Measurements from ENCODE around the gene CLDN9.

The CLDN9 gene, protein sequence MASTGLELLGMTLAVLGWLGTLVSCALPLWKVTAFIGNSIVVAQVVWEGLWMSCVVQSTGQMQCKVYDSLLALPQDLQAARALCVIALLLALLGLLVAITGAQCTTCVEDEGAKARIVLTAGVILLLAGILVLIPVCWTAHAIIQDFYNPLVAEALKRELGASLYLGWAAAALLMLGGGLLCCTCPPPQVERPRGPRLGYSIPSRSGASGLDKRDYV

DNA sequence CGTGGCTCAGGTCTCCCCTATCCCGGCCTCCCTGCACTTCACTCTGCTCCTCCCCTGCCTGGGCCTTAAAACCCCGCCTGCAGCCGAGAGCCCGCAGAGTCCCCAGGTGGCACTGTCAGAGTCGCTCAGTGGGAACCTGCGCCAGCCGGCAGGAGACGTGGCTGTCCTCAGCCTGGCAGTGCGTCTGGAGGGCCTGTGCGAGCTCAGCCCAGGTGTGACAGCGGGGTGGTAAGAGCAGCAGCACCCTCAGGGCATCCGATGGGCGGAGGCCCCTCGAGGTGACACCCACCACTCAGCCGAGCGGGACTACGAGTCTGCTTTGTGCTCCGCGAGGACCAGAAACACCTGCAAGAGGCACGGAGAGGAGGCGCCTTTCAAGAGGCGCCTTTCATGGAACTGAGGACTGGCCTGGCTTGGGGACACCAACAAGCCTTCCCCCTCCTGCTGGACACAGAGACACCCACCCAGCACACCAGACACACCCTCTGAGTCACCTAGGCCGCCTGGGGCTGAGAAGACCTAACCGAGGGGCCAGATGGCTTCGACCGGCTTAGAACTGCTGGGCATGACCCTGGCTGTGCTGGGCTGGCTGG, at the start of gene CLDN9:
CLDN9 (plus strand) TSS at position 96 of the 593 bp plus-strand sequence; CDS start at position 536, 440 bp downstream.
- no peak for FAIRE-seq

DNA sequence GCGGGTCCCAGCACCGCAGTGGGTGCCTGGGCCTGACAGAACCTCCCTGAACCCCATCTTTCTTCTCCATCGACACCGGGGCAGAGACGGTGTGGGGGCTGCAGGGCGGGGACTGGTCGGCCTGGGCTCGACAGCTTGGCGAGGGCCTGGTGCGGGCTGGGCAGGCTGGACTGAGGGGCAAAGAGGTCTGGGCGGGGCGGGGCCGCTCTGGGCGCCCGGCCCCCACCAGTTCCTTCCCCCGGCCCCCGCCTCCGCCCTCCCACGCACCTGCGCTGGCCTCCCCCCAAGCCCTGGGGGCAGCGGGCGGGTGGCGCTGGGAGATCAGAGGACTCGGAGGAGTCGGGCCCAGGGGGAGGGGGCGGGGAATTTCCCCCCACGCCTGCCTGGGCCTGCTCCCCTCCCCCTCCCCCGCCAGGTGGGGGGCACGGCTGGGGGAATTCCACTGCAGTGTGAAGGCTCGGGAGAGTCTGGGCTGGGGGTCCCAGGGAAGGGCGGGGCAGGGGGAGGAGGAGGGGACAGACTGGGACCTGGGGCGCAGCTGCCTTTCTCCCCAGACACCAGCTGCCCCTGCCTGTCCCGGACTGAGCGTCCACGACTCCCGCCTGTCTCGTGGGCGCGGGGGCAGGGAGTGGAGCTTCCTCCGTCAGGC, 49.5 kb upstream of the CLDN9 start:
- FAIRE-seq, result no peak

DNA sequence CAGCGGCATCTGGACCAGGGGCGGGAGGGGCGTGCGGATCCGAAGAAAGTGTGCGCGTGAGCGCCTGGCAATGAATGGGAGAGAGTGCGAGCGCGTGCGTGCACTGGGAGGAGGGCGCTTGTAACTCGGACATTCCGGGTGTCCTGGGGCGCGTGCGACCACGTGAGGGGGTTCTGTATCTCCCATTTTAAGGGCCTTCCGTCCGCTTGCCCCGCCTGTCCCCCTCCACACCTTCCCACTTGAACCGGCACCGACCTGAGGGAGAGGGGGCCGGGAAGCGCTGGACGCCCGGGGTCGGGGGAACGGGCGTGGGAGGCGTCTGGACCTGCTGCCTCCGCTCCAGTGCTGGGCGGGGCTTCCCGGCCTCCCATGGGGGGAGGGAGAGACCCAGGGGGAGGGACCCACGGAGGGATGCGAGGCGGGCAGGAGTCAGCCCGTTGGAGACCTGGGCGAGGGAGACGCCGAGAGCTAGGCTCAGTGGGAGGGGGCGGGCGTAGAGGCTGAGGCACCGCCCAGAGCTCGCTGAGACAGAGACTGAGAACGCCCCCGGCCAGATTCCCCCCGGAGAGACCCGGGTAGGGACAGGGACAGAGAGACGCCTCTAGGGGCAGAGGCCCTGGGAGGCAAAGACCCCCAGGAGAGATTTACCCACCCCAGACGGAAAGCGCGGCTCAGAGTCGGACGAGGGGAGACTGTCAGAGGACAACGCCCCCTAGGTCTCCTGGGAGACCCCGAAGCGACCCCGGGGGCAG, 48.8 kb upstream of the CLDN9 start, which contains the start of gene KREMEN2:
KREMEN2 (plus strand) TSS at position 553 of the 752 bp plus-strand sequence. CDS start 246 bp downstream, outside the sequence.
- FAIRE-seq, result no peak

DNA sequence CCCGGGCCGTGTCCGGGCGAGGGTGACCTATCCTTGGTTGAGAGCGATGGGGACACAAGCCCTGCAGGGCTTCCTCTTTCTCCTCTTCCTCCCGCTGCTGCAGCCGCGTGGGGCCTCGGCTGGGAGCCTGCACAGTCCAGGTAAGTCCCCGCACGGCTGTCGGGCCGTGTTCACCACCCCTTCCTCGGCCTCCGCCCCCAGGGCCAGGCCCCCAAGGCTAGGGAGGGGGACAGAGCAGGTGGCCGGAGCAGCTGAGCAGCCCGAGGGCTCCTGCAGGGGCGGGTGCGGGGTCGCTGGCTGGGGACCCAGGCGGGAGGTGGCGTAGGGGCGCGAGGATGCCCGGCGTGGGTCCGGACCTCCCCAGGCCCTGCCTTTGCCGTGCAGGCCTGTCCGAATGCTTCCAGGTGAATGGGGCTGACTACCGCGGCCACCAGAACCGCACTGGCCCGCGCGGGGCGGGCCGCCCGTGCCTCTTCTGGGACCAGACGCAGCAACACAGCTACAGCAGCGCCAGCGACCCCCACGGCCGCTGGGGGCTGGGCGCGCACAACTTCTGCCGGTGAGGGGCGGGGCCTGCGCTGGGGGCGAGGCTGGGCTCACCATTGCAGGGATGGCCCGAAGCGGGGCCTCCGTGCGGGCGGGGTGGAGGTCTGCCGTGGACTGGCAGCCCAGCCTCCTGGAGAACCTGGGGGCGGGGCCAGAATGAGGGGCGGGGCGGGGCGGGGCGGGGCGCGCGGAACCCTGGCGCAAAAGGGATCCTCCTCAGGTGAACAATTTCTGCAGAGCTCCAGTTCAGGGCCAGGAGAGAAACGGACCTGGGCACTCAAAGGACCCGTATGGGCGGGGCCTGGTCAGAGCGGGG, 48.0 kb upstream of the CLDN9 start:
- no peak for FAIRE-seq

DNA sequence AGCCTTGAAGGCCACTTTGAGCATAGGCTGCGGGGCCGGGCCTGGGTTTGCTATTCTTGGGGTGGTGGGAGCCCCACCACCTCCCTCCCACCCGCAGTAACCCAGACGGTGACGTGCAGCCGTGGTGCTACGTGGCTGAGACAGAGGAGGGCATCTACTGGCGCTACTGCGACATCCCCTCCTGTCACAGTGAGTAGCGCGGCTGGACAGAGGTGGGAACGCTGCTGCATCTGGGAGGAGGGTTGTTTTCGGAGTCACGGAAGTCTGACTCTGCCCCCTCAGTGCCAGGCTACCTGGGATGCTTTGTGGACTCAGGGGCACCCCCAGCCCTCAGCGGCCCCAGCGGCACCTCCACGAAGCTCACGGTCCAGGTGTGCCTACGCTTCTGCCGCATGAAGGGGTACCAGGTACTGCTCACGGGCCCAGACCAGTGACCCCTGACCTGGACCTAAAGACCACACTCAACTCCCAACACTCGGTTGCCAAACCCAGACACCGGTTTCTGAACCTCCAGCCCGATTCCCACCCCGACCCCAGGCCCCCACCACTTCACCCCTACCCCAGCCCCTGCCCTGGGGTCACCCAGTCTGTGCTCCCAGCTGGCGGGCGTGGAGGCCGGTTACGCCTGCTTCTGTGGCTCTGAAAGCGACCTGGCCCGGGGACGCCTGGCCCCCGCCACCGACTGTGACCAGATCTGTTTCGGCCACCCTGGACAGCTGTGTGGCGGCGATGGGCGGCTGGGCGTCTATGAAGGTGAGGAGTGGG, 46.5 kb upstream of the CLDN9 start:
- no peak for FAIRE-seq

DNA sequence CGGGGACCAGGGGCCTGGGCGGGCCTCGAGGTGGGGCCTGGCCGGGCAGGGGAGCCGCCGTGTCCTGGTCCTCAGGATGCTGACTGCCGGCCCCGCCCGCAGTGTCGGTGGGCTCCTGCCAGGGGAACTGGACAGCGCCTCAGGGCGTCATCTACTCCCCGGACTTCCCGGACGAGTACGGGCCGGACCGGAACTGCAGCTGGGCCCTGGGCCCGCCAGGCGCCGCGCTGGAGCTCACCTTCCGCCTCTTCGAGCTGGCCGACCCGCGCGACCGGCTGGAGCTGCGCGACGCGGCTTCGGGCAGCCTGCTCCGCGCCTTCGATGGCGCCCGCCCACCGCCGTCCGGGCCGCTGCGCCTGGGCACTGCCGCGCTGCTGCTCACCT, 45.9 kb upstream of the CLDN9 start:
- no peak for FAIRE-seq

DNA sequence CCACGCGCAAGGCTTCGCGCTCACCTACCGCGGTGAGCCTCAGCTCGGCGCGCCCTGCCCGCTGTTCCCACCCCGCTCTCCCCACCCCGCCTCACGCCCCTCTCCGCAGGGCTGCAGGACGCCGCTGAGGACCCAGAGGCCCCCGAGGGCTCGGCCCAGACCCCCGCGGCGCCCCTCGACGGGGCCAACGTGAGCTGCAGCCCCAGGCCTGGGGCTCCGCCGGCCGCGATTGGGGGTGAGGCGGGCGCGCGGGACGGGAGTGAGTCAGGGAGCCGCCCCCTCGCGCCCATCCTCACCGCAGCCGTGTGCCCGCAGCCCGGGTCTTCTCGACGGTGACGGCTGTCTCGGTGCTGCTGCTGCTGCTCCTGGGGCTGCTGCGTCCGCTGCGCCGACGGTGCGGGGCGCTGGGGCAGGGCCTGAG, 45.5 kb upstream of the CLDN9 start:
- FAIRE-seq, result no peak

DNA sequence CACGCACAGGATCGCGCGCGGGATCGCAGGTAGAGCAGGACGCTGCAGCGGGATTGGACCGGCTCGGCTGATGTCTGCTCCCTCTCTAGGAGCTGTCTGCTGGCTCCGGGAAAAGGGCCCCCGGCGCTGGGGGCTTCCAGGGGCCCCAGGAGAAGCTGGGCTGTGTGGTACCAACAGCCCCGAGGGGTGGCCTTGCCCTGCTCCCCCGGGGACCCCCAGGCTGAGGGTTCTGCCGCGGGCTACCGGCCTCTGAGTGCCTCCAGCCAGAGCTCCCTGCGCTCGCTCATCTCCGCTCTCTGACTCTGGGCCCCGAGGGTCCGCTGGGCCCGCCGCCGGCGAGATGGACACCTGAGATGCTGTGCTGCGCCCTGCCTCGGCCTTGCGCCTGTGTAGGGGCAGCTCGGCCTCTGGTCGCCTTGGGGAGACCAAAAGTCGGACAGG, 45.0 kb upstream of the CLDN9 start:
- FAIRE-seq, result no peak

DNA sequence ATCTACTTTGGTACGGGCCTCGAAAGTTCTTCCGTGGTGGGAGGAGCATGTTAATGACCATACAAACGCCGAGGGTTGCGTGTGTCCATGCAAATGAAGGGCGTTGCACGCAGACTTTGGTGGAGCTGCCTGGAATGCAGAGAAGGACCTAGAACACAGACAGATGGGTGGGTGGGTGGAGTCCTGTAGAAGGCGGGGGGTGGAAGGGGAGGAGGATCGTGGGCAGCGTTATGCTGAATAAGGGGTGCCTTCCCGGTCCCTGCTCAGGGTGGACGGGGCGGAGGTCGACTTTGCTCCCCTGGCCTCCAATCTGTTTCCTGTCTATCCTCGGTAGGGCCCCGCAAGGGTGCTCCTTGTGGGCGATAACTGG, 44.4 kb upstream of the CLDN9 start:
- no peak for FAIRE-seq

DNA sequence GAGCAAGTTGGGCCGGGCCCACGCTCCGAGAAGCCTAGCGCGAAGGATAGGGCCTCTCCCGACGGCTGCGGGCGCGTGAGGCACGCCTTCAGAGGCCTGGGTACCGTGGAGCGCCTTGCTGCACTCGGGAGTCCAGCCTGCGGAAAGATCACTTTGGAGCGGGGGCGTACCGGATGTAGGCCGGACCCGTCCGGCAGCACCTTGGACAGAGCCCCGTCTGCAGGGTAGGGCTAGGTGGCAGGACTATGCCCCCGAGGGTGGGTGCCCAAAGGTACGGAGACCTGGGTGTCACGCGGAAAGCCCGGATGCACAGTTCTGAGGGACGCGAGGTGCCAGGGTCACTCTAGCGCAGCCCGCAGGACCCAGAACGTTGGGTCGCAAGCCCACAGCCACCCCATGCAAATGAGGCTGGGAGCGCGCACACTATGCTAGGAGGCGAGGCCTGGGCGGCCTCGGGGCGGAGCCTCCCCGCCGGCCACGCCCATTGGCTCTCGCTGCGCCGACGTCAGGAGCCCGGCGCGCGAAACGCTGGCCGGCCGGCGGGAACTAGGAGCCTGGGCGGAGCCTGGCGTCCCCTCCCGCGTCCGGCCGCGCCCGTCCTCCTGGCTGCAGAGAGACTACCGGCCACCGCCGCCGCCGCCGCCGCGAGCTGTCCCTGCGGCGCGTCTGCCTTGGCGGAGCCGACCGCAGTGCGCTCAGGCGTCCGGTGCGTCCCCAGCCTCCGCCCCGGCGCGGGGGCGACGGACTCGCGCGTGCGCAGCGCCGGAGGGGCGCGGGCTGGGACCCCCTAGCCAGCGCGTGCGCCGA, 43.8 kb upstream of the CLDN9 start, which contains the start of gene PAQR4:
PAQR4 (plus strand) TSS at position 611 of the 807 bp plus-strand sequence. CDS start 327 bp downstream, outside the sequence.
- no peak for FAIRE-seq

DNA sequence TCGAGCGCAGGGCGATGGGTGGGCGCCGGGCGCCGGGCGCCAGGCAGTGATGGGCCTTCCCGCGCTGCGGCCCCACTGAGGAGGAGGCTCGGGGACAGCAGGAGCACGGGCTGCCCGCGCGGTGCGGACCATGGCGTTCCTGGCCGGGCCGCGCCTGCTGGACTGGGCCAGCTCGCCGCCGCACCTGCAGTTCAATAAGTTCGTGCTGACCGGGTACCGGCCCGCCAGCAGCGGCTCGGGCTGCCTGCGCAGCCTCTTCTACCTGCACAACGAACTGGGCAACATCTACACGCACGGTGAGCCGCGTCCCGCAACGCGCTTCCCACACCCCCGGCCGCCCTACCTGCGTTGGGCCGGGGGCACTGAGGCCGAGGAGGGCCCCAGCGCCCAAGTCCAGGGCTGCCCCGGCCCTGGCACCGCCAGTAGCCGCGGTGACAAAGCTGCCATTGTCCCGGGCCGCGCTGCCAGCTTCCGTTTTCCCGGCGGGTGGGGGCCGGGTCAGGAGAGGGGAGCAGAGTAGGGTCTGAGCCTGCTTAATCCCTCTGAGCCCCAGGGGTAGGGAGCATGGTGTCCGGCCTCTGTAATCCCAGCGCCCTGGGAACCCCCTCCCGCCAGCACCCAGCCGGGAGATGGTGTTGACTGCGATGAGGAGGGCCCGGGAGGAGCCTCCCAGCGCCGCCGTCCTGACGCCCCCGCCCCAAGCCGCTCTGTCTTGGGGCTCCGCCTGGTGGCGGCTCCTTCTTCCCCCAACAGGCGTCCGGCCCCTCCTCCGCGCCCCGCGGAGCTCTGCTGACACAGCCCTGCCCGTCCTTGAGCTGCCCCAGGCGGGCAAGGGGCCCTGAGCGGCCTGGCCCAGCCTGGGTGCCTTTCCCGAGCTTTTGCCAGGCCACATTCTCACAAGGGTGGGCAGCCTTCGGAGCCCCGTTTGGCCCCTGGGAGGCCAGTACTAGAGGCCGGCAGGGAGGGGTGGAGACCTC, 42.9 kb upstream of the CLDN9 start:
- FAIRE-seq, result no peak

DNA sequence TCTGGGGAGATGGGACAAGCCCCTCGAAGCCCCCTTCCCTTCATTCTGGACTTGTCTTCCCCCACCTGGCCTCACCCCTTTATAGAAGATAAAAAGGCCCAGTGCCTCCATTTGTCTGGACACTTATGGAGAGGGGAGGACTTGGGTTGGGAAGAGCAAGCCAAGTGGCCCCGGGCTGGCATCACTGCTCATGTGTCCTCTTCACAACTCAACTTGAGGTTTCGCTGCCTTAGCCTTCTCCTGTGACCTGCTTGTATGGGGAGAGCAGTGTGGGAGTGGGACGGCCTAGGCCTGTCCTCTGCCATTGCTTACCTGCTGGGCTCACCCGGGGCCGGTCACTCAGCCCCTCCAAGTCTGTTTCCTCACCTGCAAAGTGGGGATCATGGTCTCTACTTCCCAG, 42.2 kb upstream of the CLDN9 start:
- FAIRE-seq, result no peak

DNA sequence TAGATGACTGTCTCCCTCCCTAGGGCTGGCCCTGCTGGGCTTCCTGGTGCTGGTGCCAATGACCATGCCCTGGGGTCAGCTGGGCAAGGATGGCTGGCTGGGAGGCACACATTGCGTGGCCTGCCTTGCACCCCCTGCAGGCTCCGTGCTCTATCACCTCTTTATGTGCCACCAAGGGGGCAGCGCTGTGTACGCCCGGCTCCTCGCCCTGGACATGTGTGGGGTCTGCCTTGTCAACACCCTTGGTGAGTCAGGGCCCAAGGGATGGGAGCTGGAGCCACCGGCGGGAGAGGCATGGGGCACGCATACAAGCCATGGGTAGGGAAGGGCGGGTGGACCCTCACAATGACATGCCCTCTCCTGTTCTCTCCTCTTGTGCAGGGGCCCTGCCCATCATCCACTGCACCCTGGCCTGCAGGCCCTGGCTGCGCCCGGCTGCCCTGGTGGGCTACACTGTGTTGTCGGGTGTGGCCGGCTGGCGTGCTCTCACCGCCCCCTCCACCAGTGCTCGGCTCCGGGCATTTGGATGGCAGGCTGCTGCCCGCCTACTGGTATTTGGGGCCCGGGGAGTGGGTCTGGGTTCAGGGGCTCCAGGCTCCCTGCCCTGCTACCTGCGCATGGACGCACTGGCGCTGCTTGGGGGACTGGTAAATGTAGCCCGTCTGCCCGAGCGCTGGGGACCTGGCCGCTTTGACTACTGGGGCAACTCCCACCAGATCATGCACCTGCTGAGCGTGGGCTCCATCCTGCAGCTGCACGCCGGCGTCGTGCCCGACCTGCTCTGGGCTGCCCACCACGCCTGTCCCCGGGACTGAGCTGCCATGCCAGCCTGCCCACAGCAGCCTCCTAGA, 41.4 kb upstream of the CLDN9 start:
- no peak for FAIRE-seq

DNA sequence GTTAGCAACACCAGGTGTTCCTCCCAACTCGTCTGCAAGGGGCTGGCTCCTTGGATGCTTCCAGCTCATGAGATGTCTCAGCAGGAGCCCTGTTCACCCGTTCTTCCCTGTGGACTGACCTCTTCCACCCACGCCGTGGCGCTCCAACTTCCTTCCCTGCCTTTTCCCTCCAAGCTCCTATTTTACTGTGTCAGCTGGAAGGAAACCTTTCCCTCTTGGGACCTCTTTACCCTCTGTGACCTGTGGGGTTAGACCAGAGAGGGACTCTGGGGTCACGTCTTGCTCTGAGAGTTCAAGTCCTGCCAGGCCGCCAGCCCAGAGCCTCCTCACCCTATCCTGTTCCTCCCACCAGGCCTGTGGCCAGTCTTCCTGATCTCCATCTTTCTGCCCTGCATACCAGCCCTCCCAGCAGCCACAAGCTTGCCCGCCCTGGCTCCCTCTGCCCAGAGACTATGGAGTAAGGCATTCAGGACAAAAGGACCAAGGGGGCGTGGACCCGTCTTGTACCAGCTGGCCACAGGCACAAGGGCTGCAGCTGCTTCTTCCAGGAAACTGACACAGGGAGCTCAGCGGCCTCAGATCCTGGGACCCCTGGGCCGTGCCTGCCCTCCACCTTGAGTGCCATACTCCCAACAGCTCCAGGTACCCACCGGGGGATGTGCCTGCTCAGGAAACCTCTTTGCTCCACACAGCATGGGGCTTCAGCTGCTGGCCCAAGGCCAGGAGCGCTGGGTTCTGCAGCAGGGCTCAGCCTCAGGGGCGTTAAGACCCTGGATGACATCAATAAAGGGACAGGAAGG, 40.5 kb upstream of the CLDN9 start:
- FAIRE-seq, result no peak

DNA sequence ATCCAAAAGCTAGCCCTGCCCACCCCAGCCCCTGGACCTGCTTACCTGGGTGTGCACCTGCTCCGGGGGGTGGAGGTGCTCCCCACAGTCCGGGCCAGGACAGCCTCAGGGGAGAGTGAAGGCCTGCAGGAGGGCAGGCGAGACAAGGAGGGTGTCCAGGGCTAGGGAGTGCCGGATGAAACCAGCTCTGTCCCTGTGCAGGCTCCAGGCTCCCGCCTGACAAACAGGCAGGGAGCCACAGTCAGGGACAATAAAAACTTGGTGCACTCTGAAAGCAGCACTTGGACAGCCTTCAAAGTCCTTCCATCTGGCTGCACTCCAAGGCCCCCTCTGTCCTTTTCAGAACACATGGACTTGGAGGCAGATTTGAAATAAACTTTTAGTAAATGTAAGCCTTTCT, 39.6 kb upstream of the CLDN9 start:
- FAIRE-seq, result no peak

DNA sequence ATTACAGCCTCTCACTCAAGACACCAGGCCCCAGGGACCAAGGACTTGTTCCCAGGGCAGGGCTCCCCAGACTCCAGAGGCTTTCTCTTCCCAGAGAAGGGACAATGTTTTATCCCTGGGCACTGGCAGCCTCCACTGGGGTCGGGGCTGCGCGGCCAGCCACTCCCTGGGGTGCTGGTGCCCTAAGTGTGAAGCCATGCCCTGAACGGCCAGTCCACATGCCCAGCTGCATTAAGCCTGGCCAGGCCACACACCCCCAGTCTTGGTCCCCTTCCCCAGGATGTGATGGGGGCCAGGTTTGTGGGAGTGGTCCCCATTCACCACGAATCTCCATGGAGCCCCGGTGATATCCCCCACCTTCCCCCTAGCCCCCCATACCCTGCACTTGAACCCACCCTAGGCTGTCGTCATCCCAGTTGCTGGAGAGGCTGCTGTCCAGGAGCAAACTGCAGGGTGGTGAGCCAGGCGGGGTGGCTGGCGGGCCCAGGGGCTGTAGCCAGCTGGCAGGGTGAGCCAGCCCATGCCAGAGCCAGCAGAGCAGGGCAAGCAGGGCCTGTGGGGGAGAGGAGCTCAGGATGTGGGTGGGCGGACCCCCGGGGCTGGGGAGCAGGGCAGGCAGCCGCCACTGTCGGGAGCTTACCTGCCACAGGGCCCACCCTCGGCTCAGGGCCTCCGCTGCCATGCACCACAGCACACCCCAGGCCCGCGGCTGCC, 39.0 kb upstream of the CLDN9 start:
- no peak for FAIRE-seq
